Ovary (tissue), 9 donors: ENCODE data around the gene PTER. TPM values are rescaled to one million over a fixed set of nuclear protein-coding genes. Genes with fewer than 3 reads are reported as not detected.

Experiments
- DNase-seq, 5 donors: peaks; one replicate each; pipeline ENCODE4 v3.0.0-alpha.2; 2019 to 2020
- H3K27ac ChIP-seq, 2 donors: fragments of 200-600 bp; one replicate each; pipeline versions ENCODE4 v1.5.1 to v1.8.0; 2019 to 2022
- H3K27me3 ChIP-seq: fragments of 200-600 bp; one replicate; pipeline ENCODE4 v1.8.0; 2022
- H3K36me3 ChIP-seq: fragments of 200-600 bp; sonication (generic); one replicate; pipeline ENCODE4 v1.5.1; 2019
- H3K4me1 ChIP-seq: one replicate; pipeline ENCODE4 v1.8.1; 2013; ENCODE audit warnings: mild to moderate bottlenecking, moderate library complexity; ENCODE audit not compliant: insufficient read depth
- H3K4me3 ChIP-seq: fragments of 200-600 bp; sonication (generic); one replicate; pipeline ENCODE4 v1.5.1; 2017
- H3K9me3 ChIP-seq, 2 donors: fragments of 200-600 bp in 1 of 2; sonication (generic) in 1 of 2; one replicate each; pipeline versions ENCODE4 v1.5.1 to v1.8.1; 2013 to 2019; ENCODE audit warnings: mild to moderate bottlenecking in 1 of 2, moderate library complexity in 1 of 2
- EP300 ChIP-seq: sonication (generic); formaldehyde crosslinking; IDR thresholded peaks from one replicate; pipeline ENCODE4 v1.6.1; 2017; ENCODE audit warnings: antibody characterized with exemption
- POLR2A ChIP-seq: fragments of 450-650 bp; IDR thresholded peaks from one replicate; pipeline ENCODE4 v1.6.1; 2017; ENCODE audit warnings: antibody characterized with exemption, mild to moderate bottlenecking, moderate library complexity
- WGBS, 3 donors: extraction: QIAGEN DNeasy Blood & Tissue Kit in 1 of 3; methylation state at CpG; one replicate each; pipeline versions ENCODE4 v1.1.5 to v1.1.7; 2013 to 2017; 5-methylcytosine and 5-hydroxymethylcytosine counted together
- intact Hi-C, 4 donors: fragments of 100-400 bp; cut with DNase I; formaldehyde crosslinking; loops; one replicate each; pipeline versions ENCODE4 v1.11.0 to v1.15.1; 2022 to 2023
- polyA plus RNA-seq, 2 donors: library from polyadenylated mRNA; stranded (reverse); fragments of 200-250 nt in 1 of 2; fragments of 350-450 nt in 1 of 2; fragmentation: Illumina TruSeq in 1 of 2; extraction: RNeasy Lipid Tissue Mini Kit (QIAGEN cat#74804) in 1 of 2; gene quantifications; one replicate each; pipeline ENCODE4 v1.2.3, GENCODE V29; 2013 to 2014
- total RNA-seq, 7 donors: library from RNA; depleted of rRNA in 2 of 7; stranded (reverse); fragments of >200 nt in 2 of 7; fragmentation: NEBNext Ultra II Directional in 3 of 7; extraction: Animal tissue kit (Norgen Biotek cat#: 25700) in 3 of 7; gene quantifications; one replicate each; pipeline versions ENCODE4 v1.1.0 to v1.2.4, GENCODE V29; 2016 to 2023
- TF ChIP-seq, protein P1 (sequence below), 3 donors: fragments of 450-650 bp in 2 of 3; fragments of 200-600 bp in 1 of 3; IDR thresholded peaks; one replicate each; pipeline versions ENCODE4 v1.5.1 to v1.8.0; 2016 to 2022; ENCODE audit warnings: antibody characterized with exemption in 3 of 3, mild to moderate bottlenecking in 1 of 3
- donor health status: DM: no; HTN: no; CAD: no; lungs with moderate emphysema.
- donor health status: DM: no; HTN: no; CAD: no.
- donor health status: Bipolar disorder and iron deficiency.
- donor health status: DM: yes; HTN: yes; CAD: no.
- donor health status: DM: no; HTN: no; CAD: no.
- donor health status: DM: yes; HTN: yes; CAD: no.

PTER gene
- total and polyA plus RNA-seq, 9 donors, result 1.5 to 19.2 (median 4.2) TPM

DNA sequence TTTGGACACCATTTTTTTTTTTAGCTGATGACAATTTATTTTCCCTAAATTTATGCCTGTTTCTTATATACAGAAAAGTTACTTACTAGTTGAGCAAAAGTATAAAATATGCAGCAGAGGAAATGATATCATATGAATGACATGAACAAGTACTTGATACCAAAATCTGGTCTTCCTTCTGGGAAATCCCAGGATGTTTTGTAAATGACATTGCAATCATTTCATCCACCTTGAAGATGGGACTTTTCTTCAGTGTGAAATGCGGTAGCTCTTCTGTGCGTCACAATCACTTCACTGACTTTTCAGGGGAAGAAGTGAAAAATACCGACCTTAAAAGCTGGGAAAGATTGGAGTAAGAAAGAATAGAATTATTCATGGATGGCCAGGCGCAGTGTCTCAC is 61.1 kb downstream of the PTER start:
- Histone ChIP-seq H3K27ac (no peak overlapping the region), H3K4me3 (no peak overlapping the region), H3K4me1 (no peaks in the 10 kb centered on the region), H3K36me3 (no peaks in the 10 kb centered on the region), H3K9me3 (no peaks in the 10 kb centered on the region), H3K27me3 (no peaks in the 10 kb centered on the region)
- WGBS, 3 donors, result 91 to 96% (median 95%) methylated on average over 4 of the region's 4 CpGs
- no peak for DNase-seq
- TF ChIP-seq, protein P1, sequence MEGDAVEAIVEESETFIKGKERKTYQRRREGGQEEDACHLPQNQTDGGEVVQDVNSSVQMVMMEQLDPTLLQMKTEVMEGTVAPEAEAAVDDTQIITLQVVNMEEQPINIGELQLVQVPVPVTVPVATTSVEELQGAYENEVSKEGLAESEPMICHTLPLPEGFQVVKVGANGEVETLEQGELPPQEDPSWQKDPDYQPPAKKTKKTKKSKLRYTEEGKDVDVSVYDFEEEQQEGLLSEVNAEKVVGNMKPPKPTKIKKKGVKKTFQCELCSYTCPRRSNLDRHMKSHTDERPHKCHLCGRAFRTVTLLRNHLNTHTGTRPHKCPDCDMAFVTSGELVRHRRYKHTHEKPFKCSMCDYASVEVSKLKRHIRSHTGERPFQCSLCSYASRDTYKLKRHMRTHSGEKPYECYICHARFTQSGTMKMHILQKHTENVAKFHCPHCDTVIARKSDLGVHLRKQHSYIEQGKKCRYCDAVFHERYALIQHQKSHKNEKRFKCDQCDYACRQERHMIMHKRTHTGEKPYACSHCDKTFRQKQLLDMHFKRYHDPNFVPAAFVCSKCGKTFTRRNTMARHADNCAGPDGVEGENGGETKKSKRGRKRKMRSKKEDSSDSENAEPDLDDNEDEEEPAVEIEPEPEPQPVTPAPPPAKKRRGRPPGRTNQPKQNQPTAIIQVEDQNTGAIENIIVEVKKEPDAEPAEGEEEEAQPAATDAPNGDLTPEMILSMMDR (IDR thresholded peaks at IDR 0.05), result no peak
- TF ChIP-seq EP300, result no peak
- TF ChIP-seq POLR2A, result no peak
- intact Hi-C loops, result no loop called here

DNA sequence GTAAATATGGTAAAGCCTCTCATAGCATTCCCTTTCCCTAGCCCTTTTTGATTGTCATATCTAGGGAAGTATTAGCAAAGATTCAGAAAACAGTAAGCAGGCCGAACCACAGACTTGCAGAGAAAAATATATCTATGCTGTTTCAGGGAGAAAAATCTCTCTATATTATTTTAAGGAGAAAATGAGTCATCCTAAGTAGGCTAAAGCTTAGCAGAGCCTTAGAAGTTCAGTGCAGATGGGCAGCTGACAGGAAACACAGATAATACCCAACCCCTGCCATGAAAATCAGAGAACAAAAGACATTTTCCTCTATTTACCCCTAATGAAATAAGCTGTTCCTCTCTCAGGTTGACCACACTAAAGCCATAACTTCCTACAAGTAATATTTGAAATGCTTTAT is 68.4 kb downstream of the PTER start:
- WGBS, 3 donors, result 90 to 98% (median 94%) methylated on average over 1 of the region's 1 CpG
- intact Hi-C loops, result no loop called here
- Histone ChIP-seq H3K9me3 (no peaks in the 10 kb centered on the region), H3K36me3 (no peaks in the 10 kb centered on the region), H3K4me3 (no peak overlapping the region), H3K4me1 (no peaks in the 10 kb centered on the region), H3K27me3 (no peaks in the 10 kb centered on the region), H3K27ac (no peak overlapping the region)
- no peak for DNase-seq
- TF ChIP-seq, protein P1 (IDR thresholded peaks at IDR 0.05), result no peak
- no peak for TF ChIP-seq EP300
- TF ChIP-seq POLR2A, result no peak

DNA sequence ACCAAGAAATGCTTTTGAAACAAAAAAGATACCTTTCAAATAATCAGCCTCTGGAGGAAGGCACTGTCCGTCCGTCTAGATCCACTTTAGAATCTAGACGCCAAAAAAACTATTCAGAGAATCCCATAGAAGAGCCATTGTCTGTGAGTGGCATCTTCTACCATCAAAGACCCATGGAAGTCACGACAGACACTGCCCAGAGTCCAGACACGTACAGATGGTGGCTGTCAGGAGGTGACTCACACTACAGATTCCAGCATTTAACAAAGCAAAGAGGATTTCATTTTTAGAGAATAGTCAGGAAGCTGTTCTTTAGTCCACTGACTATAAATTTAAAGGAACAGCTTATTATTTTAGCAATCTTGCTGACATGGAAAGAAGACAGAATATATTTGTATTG is 73.2 kb downstream of the PTER start:
- intact Hi-C loops, result no loop called here
- 65 to 74% (median 69%) methylated on average over 5 of the region's 5 CpGs for WGBS, 3 donors
- Histone ChIP-seq H3K27me3 (no peaks in the 10 kb centered on the region), H3K9me3 (no peaks in the 10 kb centered on the region), H3K36me3 (no peaks in the 10 kb centered on the region), H3K4me3 (no peak overlapping the region), H3K27ac (no peak overlapping the region), H3K4me1 (no peaks in the 10 kb centered on the region)
- no peak for DNase-seq
- TF ChIP-seq POLR2A (no peak), EP300 (no peak)
- TF ChIP-seq, protein P1 (IDR thresholded peaks at IDR 0.05), result no peak

DNA sequence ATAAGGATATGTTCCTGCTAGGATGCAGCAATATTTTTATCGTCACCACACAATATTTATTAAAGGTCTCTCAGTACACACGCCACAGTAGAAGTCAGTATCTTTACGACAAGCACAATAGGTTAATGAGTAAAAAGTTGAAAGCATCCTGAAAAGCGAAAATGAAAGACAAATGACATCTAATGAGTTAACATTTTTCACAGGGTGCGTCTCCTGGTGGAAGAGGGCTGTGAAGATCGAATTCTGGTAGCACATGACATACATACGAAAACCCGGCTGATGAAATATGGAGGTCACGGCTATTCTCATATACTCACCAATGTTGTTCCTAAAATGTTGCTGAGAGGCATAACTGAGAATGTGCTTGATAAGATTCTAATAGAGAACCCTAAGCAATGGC is 74.0 kb downstream of the PTER start:
- WGBS, 3 donors, result 85 to 88% (median 86%) methylated on average over 9 of the region's 9 CpGs
- H3K27ac ChIP-seq, result no peak overlapping the region
- H3K9me3 ChIP-seq, result no peaks in the 10 kb centered on the region
- no peaks in the 10 kb centered on the region for H3K4me1 ChIP-seq
- intact Hi-C loops, result no loop called here
- TF ChIP-seq POLR2A (no peak), EP300 (no peak)
- TF ChIP-seq, protein P1 (IDR thresholded peaks at IDR 0.05), result no peak
- H3K4me3 ChIP-seq, result no peak overlapping the region
- H3K36me3 ChIP-seq, result no peaks in the 10 kb centered on the region
- no peak for DNase-seq
- no peaks in the 10 kb centered on the region for H3K27me3 ChIP-seq

DNA sequence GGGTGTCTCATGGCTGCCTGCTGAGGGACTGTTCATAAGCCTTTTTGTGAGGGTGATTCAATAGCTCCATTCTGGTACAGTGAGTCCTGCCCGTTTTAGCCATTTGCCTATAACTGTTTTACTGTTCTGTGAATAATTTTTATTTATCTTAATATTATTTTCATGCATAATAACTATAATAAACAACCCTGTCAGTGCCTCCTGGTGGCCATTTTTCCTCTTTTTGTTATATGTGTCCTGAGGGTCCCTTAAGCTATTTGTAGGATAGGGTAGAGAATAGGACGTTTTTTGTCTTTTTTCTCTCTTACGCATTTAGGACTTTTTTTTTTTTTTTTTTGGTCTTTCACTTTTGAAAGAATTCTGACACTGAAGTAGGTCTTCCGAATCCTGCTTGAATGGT is 82.0 kb downstream of the PTER start:
- intact Hi-C loops, result no loop called here
- WGBS, 3 donors, result 61 to 70% (median 68%) methylated on average over 4 of the region's 4 CpGs
- H3K27me3 ChIP-seq, result no peaks in the 10 kb centered on the region

More for the DNA sequence above, 82.0 kb downstream of the PTER start:
- TF ChIP-seq, protein P1 (IDR thresholded peaks at IDR 0.05), result no peak
- TF ChIP-seq EP300 (no peak), POLR2A (no peak)
- Histone ChIP-seq H3K36me3 (no peaks in the 10 kb centered on the region), H3K27ac (no peak overlapping the region), H3K4me1 (peaks cover 8% of the 10 kb centered on the region), H3K9me3 (no peaks in the 10 kb centered on the region), H3K4me3 (no peak overlapping the region)
- no peak for DNase-seq
